ENCODE results near the gene CD274.

- TF ChIP-seq CTCF (IDR thresholded peaks at IDR 0.05; ENCODE audit: control extremely low read depth in 1 of 3, insufficient read depth in 1 of 3, low read depth in 1 of 3, low read length in 3 of 3) (no peak), SRF (IDR thresholded peaks at IDR 0.05; ENCODE audit: low read depth, low read length) (no peak), ASH2L (IDR thresholded peaks at IDR 0.05; ENCODE audit: low read length) (no peak), POLR2A (IDR thresholded peaks at IDR 0.05; ENCODE audit: control extremely low read depth in 1 of 2, low read depth in 2 of 2, low read length in 2 of 2) (no peak), EZH2 (IDR thresholded peaks at IDR 0.05; ENCODE audit: low read depth, low read length, severe bottlenecking) (no peak), RNF2 (IDR thresholded peaks at IDR 0.05; ENCODE audit: borderline replicate concordance, low read depth, low read length, missing control alignments, poor library complexity, severe bottlenecking) (no peak), KDM5A (IDR thresholded peaks at IDR 0.05; ENCODE audit: low read length) (no peak), ATF3 (IDR thresholded peaks at IDR 0.05; ENCODE audit: insufficient read depth, low read depth, low read length) (no peak), RFX5 (IDR thresholded peaks at IDR 0.05; ENCODE audit: borderline replicate concordance, low read depth, low read length) (no peak), ZNF274 (IDR thresholded peaks at IDR 0.05; ENCODE audit: borderline replicate concordance, extremely low read depth, low read length) (no peak), TEAD4 (IDR thresholded peaks at IDR 0.05; ENCODE audit: low read depth, low read length) (no peak), JUN (IDR thresholded peaks at IDR 0.05; ENCODE audit: low read depth, low read length) (no peak)
Measured at GRCh38 chr9:5443850-5444249, 6.5 kb upstream of the CD274 start.
